NCI-H1092 treated with DMSO at 0.1 percent for 48 hours (cell line): Measurements from ENCODE around the gene GABBR2.
"Not testable (repeated sequence)": the region's sequence is repeated elsewhere in the genome, so short reads cannot be mapped to it uniquely, and the experiment has no call there.

Experiments
- DNase-seq: peaks from one replicate; lab custom pipeline; 2025; lab: John Stamatoyannopoulos, UW

GABBR2 gene

DNA sequence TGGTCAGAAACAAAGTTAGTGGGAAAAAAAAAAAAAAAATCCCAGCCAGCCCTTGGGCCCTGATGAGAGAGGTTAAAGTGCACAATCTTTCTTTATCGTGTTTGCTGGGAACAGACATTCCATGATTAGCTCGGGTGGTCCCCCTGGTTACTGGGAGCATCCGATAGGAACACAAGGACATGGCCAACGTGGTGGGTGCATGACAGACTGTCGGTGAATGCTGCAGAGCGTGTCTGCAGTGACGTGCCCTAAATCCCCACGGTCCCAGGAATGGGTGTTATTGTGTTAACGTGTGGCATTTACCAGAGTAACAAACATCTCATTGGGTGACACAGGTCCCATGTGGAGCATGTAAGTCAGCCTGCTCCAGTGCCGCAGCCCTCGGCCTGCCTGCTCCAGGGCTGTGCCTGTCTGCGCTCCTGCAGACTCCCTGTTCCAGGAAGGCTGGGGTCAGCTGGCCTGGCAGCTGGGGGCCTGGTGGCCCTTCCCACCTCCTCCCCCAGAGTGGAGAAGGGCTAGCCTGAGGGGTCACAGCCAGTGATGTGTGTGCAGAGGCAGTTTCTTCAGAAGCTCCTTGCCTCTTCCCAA, 419.0 kb downstream of the GABBR2 start:
- no peak for DNase-seq

GRCh38 chr9:98288881-98289280, 419.9 kb downstream of the GABBR2 start:
- DNase-seq: no peak

DNA sequence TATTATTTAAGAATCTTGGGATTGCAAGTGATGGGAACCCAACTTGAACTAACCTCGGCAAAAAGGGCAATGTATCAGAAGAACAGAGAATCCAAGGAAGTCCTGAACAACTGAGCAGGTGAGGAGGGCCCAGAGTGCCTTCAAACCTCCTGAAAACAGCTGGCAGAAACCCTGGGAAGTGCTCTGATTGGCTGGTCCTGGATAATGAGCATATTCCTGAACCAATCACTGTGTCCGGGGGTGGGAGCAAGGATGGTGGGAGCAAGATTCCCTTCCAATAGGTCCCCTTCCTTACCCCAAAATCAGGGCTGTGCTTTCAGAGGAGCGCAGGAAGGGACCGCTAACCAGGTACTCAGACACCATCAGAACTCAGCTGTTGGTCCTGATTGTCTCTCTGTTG, 421.4 kb downstream of the GABBR2 start:
- DNase-seq: no peak

DNA sequence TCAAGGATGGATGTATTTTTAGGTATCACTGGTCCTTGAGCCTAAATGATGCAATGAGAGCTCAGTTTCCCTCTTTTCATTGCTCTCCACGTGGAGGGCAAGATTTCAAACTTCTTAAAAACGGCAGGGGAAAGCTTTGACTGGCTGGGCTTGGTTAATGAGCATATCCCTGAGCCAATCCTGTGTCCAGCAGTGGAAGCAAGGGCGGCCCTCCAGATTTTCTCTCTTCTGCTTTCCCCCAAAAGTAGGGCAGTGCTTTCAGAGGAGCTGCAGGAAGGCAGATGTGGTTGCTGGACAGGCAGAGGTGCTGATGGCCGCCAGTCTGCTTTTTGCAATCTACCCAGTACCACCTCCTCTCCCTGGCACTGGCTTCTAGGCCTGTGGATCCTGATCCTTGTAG, 423.3 kb downstream of the GABBR2 start:
- no peak for DNase-seq

DNA sequence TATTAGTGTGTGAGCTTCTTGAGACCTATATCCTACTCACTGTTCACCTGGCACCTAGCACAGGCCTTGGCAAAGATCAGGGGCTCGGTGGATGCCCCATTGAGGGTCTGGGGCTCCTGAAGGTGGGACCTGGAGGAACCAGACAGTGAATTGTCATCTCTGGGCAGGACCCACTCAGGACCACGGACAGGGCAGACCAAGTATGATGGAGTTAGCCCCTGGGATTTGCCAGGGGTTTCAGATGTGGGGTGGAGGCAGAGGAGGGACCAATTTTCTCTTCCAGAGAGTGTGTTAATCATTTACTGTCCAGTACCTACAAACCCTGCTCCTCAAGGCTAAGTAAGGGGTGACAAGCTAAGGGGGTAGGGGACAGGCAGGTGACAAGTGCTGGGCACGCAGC, 424.0 kb downstream of the GABBR2 start:
- no peak for DNase-seq

- DNase-seq: not testable (repeated sequence)
These were observed 425.6 kb downstream of the GABBR2 start for GRCh38 chr9:98283143-98283542.

DNA sequence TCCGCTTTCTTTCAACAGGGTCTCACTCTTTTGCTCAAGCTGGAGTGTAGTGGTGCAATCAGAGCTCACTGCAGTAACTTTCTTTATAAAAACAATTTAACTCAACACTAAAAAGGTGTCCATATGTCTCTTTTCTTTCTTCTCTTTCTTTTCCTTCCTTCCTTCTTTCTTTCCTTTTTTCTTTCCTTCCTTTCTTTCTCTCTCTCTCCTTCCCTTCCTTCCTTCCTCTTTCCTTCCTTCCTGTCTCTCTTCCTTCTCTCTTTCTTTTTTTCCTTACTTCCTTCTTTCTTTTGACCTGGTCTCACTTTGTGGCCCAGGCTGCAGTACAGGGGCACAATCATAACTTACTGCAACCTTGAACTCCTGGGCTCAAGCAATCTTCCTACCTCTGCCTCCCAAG, 427.5 kb downstream of the GABBR2 start:
- DNase-seq: no peak

DNA sequence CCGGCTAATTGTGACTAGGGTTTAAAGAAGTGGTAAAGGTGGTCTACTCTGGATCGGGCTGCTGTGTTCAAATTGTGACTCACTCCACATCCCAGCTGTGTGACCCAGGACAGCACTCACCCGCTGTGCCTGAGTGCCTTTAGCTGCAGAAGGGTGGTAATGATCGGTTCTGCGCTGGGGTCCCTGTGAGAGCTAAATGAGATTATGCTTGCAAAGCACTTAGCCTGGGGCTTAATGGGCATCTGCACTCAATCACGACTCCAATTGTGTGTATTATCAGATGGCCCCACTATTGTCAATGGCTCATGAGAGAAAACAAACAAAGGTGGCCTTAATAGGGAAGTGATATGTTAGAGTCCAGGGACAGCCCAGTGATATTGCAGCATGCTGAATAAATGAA, 428.2 kb downstream of the GABBR2 start:
- DNase-seq: peak; percentile 86

GRCh38 chr9:98280162-98280561, 428.6 kb downstream of the GABBR2 start:
- DNase-seq: no peak

DNA sequence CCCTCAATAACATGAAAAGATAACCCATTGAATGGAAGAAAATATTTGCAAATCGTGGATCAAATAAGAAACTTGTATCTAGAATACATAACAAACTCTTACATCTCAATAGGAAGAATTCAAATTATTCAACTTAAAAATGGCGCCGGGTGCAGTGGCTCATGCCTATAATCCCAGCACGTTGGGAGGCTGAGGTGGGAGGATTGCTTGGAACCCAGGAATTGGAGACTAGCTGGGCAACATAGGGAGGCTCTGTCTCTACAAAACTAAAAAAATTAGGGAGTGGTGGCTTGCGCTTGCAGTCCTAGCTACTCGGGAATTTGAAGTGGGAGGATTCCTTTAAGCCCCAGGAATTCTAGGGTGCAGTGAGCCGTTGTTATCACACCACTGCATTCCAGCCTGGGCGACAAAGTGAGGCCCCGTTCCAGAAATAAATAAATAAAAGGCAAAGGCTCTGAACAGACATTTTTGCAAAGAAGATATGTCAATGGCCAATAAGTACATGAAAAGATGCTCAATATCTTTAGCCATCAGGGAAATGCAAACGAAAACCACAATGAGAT, 431.7 kb downstream of the GABBR2 start:
- no peak for DNase-seq

DNA sequence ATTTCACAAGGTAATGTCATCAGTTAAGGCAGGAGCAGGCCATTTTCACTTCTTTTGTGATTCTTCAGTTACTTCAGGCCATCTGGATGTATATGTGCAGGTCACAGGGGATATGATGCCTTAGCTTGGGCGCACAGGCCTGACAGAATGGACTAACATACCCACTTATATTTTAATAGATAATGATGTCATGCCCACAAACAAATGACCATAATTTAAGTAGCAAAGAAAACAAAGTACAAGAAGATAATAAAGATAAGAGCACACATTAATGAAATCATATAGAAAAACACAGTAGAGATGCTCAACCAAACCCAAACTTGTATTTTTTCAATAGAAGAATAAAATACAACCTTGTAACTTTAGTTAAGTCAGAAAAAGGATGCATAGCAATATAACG, 433.6 kb downstream of the GABBR2 start:
- DNase-seq: no peak

GRCh38 chr9:98272083-98272482, 436.7 kb downstream of the GABBR2 start:
- DNase-seq: no peak

DNA sequence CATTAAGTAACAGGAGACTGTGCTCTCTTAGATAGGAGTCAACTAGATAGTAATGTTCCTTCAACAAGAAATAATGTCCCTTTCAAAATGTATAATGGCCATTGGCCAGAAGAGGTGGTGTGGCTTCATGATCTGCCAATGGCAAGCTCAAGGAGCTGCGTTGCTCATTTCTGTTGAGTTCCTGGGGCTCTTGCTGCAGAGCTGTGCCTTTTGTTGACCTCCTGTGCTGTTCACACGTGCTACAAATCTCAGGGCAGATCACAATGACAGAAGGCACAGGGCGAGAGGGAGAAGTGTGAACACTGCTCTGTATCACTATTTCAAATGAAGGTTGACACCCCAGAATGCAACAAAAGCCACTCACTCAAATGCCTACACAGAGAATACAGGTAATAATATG, 437.3 kb downstream of the GABBR2 start:
- DNase-seq: no peak

GRCh38 chr9:98270284-98270683, 438.5 kb downstream of the GABBR2 start:
- not testable (repeated sequence) for DNase-seq

DNA sequence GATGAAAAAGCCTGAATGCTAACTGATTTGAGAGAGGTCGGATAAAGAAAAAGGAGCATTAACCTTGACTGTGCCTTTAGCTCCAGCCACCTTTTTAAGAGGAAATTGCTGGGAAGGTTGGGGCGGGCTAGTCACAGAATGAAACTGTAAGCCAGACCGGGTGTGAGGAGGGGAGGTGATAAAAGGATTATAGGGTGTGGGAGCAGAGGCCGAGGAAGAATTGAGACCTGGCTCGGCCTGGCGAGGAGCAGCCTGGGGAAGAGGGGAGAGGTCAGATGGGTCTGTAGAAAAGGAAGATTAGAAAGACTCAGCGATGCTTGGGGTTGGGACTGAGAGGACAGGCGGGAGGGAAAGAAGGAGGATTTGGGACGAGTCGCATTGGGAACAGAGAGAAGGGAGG, 439.1 kb downstream of the GABBR2 start:
- DNase-seq: not testable (repeated sequence)

DNA sequence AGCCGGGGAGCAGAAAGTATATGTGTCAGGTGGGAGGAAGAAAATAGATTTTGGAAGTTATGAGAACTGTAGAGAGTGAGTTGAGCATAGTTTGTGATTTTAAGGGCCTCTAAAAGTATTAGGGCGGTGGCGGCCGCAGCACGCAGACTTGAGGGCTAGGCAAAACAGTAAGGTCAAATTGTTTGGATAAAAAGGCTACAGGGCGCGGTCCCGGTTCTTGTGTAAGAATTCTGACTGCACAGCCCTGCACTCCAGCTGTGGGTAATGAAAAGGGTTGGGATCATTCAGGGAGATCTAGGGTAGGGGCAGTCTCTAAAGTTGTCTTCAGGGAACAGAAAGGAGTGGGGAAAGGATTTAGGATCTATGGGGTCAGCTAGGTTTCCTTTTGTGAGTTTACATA, 441.2 kb downstream of the GABBR2 start:
- DNase-seq: not testable (repeated sequence)

- no peak for DNase-seq
These were observed 444.2 kb downstream of the GABBR2 start for GRCh38 chr9:98264516-98264915.

DNA sequence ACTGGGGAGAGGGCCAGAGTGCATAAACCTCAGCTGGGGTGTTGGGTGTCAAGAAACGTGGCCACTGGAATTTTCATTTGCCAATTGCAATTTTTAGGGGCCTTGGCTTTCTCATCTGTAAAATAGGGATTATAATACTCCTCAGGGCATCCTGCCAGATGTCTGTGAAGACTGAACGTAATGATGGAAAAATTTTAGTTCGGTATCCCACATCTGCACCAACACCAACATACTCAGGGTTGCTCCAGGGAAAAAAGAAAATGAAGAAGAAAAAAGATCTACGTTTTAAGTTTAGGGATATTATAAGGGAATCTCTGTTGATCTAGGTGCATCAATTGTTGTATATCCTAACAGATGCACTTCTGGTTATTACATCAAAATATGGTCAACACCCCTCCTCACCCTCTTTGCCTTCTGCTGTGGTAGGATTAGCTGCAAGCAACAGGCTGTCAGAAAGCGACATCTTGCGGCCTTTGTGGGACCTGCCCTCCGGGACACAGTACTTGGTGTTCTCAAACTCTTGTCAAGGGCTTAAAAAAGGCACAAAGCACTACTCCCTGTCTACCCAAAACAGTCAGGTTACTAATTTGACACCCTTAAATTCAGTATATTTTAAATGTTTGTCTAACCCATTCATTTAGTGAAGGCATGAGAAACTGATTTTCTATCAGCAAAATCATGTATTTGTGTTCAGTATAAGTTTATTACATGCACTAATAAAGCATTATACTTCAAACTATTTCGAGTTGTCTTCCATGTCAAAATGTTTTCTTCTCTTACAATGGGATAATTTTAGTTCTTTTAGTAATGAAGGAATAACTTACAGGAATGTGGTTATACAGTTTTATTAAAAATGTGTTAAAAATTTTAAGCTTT, 445.0 kb downstream of the GABBR2 start:
- DNase-seq: peak; percentile 63

- no peak for DNase-seq
These were observed 445.7 kb downstream of the GABBR2 start for GRCh38 chr9:98263080-98263479.

GRCh38 chr9:98262056-98262455, 446.7 kb downstream of the GABBR2 start:
- no peak for DNase-seq

DNA sequence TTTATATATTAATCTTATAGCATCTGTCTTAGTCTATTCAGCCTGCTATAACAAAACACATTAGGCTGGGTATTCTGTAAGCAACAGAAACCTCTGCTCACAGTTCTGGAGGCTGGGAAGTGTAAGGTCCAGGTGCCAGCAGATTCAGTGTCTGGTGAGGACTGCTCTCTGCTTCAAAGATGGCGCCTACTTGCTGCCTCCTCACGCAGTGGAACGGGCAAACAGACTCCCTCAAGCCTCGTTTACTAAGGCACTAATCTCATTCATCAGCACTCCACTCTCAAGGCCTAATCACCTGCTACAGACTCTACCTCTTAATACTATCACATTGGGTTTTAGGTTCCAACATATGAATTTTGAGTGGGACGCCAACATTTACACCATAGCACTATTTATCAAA, 448.1 kb downstream of the GABBR2 start:
- no peak for DNase-seq

- no peak for DNase-seq
These were observed 448.9 kb downstream of the GABBR2 start for GRCh38 chr9:98259791-98260190.

- DNase-seq: peak; percentile 29
These were observed 452.0 kb downstream of the GABBR2 start for GRCh38 chr9:98256756-98257155.
